ENCODE measurements around the gene C1orf232. TPM values are rescaled to one million over a fixed set of nuclear protein-coding genes. Genes with fewer than 3 reads are reported as not detected.

C1orf232 gene
- total and polyA plus RNA-seq, 9 of the 15 experiments (the other 6 are each of a cell fraction or from before 2014, with no cell fraction given), result not detected

GRCh38 chr1:26126321-26127084, 42.3 kb downstream of the C1orf232 start (continued):
- TF ChIP-seq, protein P1, sequence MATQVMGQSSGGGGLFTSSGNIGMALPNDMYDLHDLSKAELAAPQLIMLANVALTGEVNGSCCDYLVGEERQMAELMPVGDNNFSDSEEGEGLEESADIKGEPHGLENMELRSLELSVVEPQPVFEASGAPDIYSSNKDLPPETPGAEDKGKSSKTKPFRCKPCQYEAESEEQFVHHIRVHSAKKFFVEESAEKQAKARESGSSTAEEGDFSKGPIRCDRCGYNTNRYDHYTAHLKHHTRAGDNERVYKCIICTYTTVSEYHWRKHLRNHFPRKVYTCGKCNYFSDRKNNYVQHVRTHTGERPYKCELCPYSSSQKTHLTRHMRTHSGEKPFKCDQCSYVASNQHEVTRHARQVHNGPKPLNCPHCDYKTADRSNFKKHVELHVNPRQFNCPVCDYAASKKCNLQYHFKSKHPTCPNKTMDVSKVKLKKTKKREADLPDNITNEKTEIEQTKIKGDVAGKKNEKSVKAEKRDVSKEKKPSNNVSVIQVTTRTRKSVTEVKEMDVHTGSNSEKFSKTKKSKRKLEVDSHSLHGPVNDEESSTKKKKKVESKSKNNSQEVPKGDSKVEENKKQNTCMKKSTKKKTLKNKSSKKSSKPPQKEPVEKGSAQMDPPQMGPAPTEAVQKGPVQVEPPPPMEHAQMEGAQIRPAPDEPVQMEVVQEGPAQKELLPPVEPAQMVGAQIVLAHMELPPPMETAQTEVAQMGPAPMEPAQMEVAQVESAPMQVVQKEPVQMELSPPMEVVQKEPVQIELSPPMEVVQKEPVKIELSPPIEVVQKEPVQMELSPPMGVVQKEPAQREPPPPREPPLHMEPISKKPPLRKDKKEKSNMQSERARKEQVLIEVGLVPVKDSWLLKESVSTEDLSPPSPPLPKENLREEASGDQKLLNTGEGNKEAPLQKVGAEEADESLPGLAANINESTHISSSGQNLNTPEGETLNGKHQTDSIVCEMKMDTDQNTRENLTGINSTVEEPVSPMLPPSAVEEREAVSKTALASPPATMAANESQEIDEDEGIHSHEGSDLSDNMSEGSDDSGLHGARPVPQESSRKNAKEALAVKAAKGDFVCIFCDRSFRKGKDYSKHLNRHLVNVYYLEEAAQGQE (IDR thresholded peaks at IDR 0.05; ENCODE audit: borderline replicate concordance), result no peak
- TF ChIP-seq, protein P1 (CRISPR knock-in tag; IDR thresholded peaks at IDR 0.05; ENCODE audit: low read depth), result peak; percentile 42; the same call in 1 of the 2 replicates
- TF ChIP-seq GTF2A2 (tag; IDR thresholded peaks at IDR 0.05) (0 out of 2 replicates have a peak, but pooled peaks have one; percentile 34), ELF4 (CRISPR knock-in tag; IDR thresholded peaks at IDR 0.05) (no peak), E2F1 (CRISPR knock-in tag; IDR thresholded peaks at IDR 0.05) (no peak; the same call in 1 of the 2 replicates), ZBTB49 (CRISPR knock-in tag; IDR thresholded peaks at IDR 0.05; ENCODE audit: borderline replicate concordance) (no peak), GABPA (tag; conservative IDR thresholded peaks at IDR 0.05; ENCODE audit: low read depth) (peak; percentile 47), POLR3G (IDR thresholded peaks at IDR 0.05; ENCODE audit: extremely low read depth, insufficient read length, insufficient replicate concordance) (no peak), EGR1 (conservative IDR thresholded peaks at IDR 0.05) (peak; percentile 79), MAZ (CRISPR knock-in tag; conservative IDR thresholded peaks at IDR 0.05 in 1 of 2, IDR thresholded peaks at IDR 0.05 in 1 of 2) (peak in 1 of 2 experiments; percentile 53)
